GM12878 (cell line): ENCODE measurements around the gene YTHDF1. TPM values are rescaled to one million over a fixed set of nuclear protein-coding genes. Genes with fewer than 3 reads are reported as not detected.

Source experiments
- ATAC-seq: fragments of 200-7000 bp; cut with Tn5 transposase; 3 replicates; pipeline ENCODE4 v1.9.1; 2020; ENCODE audit warnings: mild to moderate bottlenecking, moderate library complexity
- BruUV-seq: library from RNA; stranded (reverse); fragments of 400-500 nt; replicated peaks from 2 replicates; lab custom pipeline; 2021; lab: Mats Ljungman, UMichigan
- CTCF ChIA-PET: fragments of 300-600 bp; sonication (Branson Sonifier 250); formaldehyde crosslinking; extraction: SDS; loops from one replicate; lab custom pipeline; 2021; ENCODE audit warnings: inconsistent platforms; lab: Yijun Ruan, JAX
- POLR2A ChIA-PET: fragments of 350-600 bp; formaldehyde crosslinking; extraction: SDS; loops from one replicate; lab custom pipeline; 2021; ENCODE audit warnings: inconsistent platforms; lab: Charles Lee
- RAD21 ChIA-PET: fragments of 300-600 bp; sonication (Branson Sonifier 250); formaldehyde crosslinking; loops from one replicate; lab custom pipeline; 2023; ENCODE audit warnings: antibody characterized with exemption; ENCODE audit not compliant: unreplicated experiment; lab: Charles Lee
- SMC1A ChIA-PET: fragments of 300-600 bp; sonication (Branson Sonifier 250); formaldehyde crosslinking; loops from one replicate; lab custom pipeline; 2023; ENCODE audit not compliant: unreplicated experiment, uncharacterized antibody; lab: Charles Lee
- DNase-seq: peaks from one replicate; pipeline ENCODE4 v3.0.0-alpha.2; 2011; ENCODE audit warnings: low read depth, low spot score
- FAIRE-seq: peaks from 3 replicates; lab custom pipeline; 2011; peaks lifted over from hg19 to GRCh38; lab: Jason Lieb, UNC
- H2AFZ ChIP-seq: 2 replicates; pipeline ENCODE4 v1.6.0; 2011; ENCODE audit warnings: low read depth, low read length, control low read depth; ENCODE audit not compliant: control insufficient read depth
- H3K27ac ChIP-seq: 2 replicates; pipeline ENCODE4 v1.5.1; 2011; ENCODE audit warnings: control low read depth; ENCODE audit not compliant: control insufficient read depth, insufficient read depth
- H3K27me3 ChIP-seq, 2 experiments: replicated peaks in 1 of 2; 2 replicates each; pipeline versions ENCODE4 v1.6.0 to v1.6.1; 2011; ENCODE audit warnings: low read length in 1 of 2; ENCODE audit not compliant: control insufficient read depth in 2 of 2, insufficient read depth in 2 of 2
- H3K36me3 ChIP-seq, 2 experiments: 2 replicates each; pipeline ENCODE4 v1.5.1; 2011; ENCODE audit warnings: low read length in 1 of 2; ENCODE audit not compliant: control insufficient read depth in 2 of 2, insufficient read depth in 2 of 2
- H3K4me1 ChIP-seq: 2 replicates; pipeline ENCODE4 v1.6.1; 2011; ENCODE audit warnings: mild to moderate bottlenecking, low read length, moderate library complexity, mixed read lengths; ENCODE audit not compliant: control insufficient read depth, insufficient read depth
- H3K4me2 ChIP-seq: 2 replicates; pipeline ENCODE4 v1.6.0; 2011; ENCODE audit warnings: control low read depth; ENCODE audit not compliant: control insufficient read depth, insufficient read depth
- H3K4me3 ChIP-seq: fragments of 200-600 bp; sonication (generic); 2 replicates; pipeline ENCODE4 v1.5.1; 2016
- H3K79me2 ChIP-seq: 2 replicates; pipeline ENCODE4 v1.6.0; 2011; ENCODE audit warnings: low read length; ENCODE audit not compliant: control insufficient read depth, insufficient read depth
- H3K9ac ChIP-seq: 2 replicates; pipeline ENCODE4 v1.8.0; 2011; ENCODE audit warnings: low read length, control low read depth, mixed read lengths; ENCODE audit not compliant: control insufficient read depth, insufficient read depth
- H3K9me3 ChIP-seq: replicated peaks from 3 replicates; pipeline ENCODE4 v1.5.1; 2011; ENCODE audit warnings: mild to moderate bottlenecking, low read length; ENCODE audit not compliant: control insufficient read depth, insufficient read depth
- H4K20me1 ChIP-seq: 2 replicates; pipeline ENCODE4 v1.6.0; 2011; ENCODE audit not compliant: control insufficient read depth, insufficient read depth
- BCL11A ChIP-seq: IDR thresholded peaks from 2 replicates; pipeline ENCODE4 v1.6.1; 2011; ENCODE audit warnings: low read depth, low read length
- JUNB ChIP-seq: IDR thresholded peaks from 2 replicates; pipeline ENCODE4 v1.6.1; 2016; ENCODE audit warnings: antibody characterized with exemption, mild to moderate bottlenecking
- KDM1A ChIP-seq: fragments of 200-600 bp; sonication (generic); IDR thresholded peaks from 2 replicates; pipeline ENCODE4 v1.6.1; 2016; ENCODE audit warnings: borderline replicate concordance
- NFYB ChIP-seq: IDR thresholded peaks from 2 replicates; pipeline ENCODE4 v1.6.1; 2011; ENCODE audit warnings: low read depth, mild to moderate bottlenecking, low read length, improper control_type of control experiment, moderate library complexity; ENCODE audit not compliant: insufficient read depth
- POLR2AphosphoS2 ChIP-seq: IDR thresholded peaks from 2 replicates; pipeline ENCODE4 v1.6.1; 2011; ENCODE audit warnings: low read depth, mild to moderate bottlenecking, low read length, improper control_type of control experiment, moderate library complexity
- STAT1 ChIP-seq: fragments of 450-650 bp; conservative IDR thresholded peaks from 2 replicates; pipeline ENCODE4 v1.6.1; 2014; ENCODE audit warnings: antibody characterized with exemption, mild to moderate bottlenecking
- TARDBP ChIP-seq: IDR thresholded peaks from 2 replicates; pipeline ENCODE4 v1.6.1; 2016; ENCODE audit warnings: borderline replicate concordance
- ZNF384 ChIP-seq: IDR thresholded peaks from 2 replicates; pipeline ENCODE4 v1.6.1; 2012; ENCODE audit warnings: low read depth, mild to moderate bottlenecking, low read length, improper control_type of control experiment, borderline replicate concordance
- WGBS: methylation state at CpG from one replicate; pipeline ENCODE4 v1.1.6; 2016; ENCODE audit warnings: low lambda C conversion rate; ENCODE audit not compliant: insufficient replicate concordance, insufficient coverage; ENCODE audit errors: missing lambda C conversion rate; 5-methylcytosine and 5-hydroxymethylcytosine counted together
- in situ Hi-C: fragments of 300-500 bp; cut with MboI; formaldehyde crosslinking; loops from 9 replicates; pipeline ENCODE4 v1.14.3; 2018; ENCODE audit warnings: mixed read lengths
- intact Hi-C: fragments of 100-400 bp; cut with micrococcal nuclease; formaldehyde crosslinking; loops from one replicate; pipeline ENCODE4 v1.14.2; 2022; ENCODE audit not compliant: unreplicated experiment
- polyA plus RNA-seq, 11 experiments: library from polyadenylated mRNA; depleted of rRNA in 4 of 11; unstranded in 6 of 11; stranded (reverse) in 5 of 11; fragments of >200 nt; fragmentation: Nextera tagmentation in 4 of 11; fragmentation: Illumina TruSeq in 1 of 11; extraction: Ambion mirVana in 4 of 11; extraction: Trizol in 1 of 11; gene quantifications; 1 replicate in 1 of 11; 2 replicates in 10 of 11; pipeline versions ENCODE4 v1.2.1 to v1.2.3, GENCODE V29; 2011 to 2016; ENCODE audit warnings: inconsistent platforms in 2 of 11, missing spikeins in 2 of 11, low read depth in 1 of 11
- total RNA-seq, 4 experiments: library from RNA; depleted of rRNA in 3 of 4; stranded (reverse); fragments of >200 nt in 3 of 4; fragmentation: Illumina TruSeq in 1 of 4; extraction: Trizol in 1 of 4; gene quantifications; 2 replicates each; pipeline versions ENCODE4 v1.2.1 to v1.2.3, GENCODE V29; 2013 to 2021
- TF ChIP-seq, protein P1 (sequence below): fragments of 450-650 bp; IDR thresholded peaks from 2 replicates; pipeline ENCODE4 v1.6.1; 2017; ENCODE audit warnings: borderline replicate concordance
- TF ChIP-seq, protein P2 (sequence below): fragments of 450-650 bp; formaldehyde crosslinking; IDR thresholded peaks from 2 replicates; pipeline ENCODE4 v1.4.0; 2020; ENCODE audit warnings: mild to moderate bottlenecking, moderate library complexity
- TF ChIP-seq, protein P3 (sequence below): fragments of 450-650 bp; conservative IDR thresholded peaks from 2 replicates; pipeline ENCODE4 v1.6.1; 2017; ENCODE audit warnings: mild to moderate bottlenecking, moderate library complexity
- TF ChIP-seq, protein P4 (sequence below): fragments of 450-650 bp; IDR thresholded peaks from 2 replicates; pipeline ENCODE4 v1.6.1; 2016; ENCODE audit warnings: mild to moderate bottlenecking

YTHDF1 gene
- total and polyA plus RNA-seq, 10 of the 15 experiments (the other 5 are each of a cell fraction or from before 2014, with no cell fraction given), result 4.6 to 37.8 (median 20.5) TPM

- TF ChIP-seq ZNF384 (no peak), TARDBP (no peak), POLR2AphosphoS2 (no peak), KDM1A (no peak)
- TF ChIP-seq, all 136 proteins: peak for 0
Observed at GRCh38 chr20:63149531-63150192, 66.3 kb downstream of the YTHDF1 start (continued).

DNA sequence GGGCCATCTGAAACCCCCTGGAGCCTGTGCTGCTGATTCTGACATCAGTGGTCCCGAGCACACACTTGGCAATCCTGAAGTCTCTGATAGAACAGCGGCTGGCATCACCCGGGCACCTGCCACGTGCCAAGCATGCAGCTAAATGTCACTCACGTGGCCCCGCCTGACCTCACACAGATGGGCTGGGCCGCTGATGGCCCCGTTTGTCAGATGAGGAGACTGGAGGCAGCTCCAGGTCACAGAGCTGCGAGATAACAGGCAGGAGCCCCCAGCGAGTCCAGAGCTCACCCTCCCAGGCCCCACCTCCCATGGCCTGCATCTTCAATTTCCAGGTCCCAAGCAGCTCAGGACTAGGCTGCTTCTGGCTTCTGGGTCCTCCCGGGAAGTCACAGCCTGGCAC lies 67.2 kb downstream of the YTHDF1 start:
- no peak for ATAC-seq
- Histone ChIP-seq H3K4me3 (no peak overlapping the region), H3K79me2 (no peaks in the 10 kb centered on the region), H3K36me3 (no peaks in the 10 kb centered on the region), H3K9me3 (no peaks in the 10 kb centered on the region; the same call in none of the 3 replicates), H2AFZ (no peak overlapping the region), H3K27me3 (peaks cover 0 to 3% of the 10 kb centered on the region in 2 experiments; a peak in 2 of 4 replicates), H3K27ac (no peak overlapping the region), H3K4me2 (no peak overlapping the region), H4K20me1 (no peaks in the 10 kb centered on the region), H3K9ac (no peak overlapping the region), H3K4me1 (no peaks in the 10 kb centered on the region)
- no peak for FAIRE-seq
- BruUV-seq, result no TSS peak
- CTCF ChIA-PET, result no interaction called here
- intact Hi-C loops (no loop called here), in situ Hi-C loops (no loop called here)
- TF ChIP-seq JUNB, result no peak
- no peak for TF ChIP-seq NFYB
- TF ChIP-seq BCL11A, result no peak
- TF ChIP-seq, protein P1, sequence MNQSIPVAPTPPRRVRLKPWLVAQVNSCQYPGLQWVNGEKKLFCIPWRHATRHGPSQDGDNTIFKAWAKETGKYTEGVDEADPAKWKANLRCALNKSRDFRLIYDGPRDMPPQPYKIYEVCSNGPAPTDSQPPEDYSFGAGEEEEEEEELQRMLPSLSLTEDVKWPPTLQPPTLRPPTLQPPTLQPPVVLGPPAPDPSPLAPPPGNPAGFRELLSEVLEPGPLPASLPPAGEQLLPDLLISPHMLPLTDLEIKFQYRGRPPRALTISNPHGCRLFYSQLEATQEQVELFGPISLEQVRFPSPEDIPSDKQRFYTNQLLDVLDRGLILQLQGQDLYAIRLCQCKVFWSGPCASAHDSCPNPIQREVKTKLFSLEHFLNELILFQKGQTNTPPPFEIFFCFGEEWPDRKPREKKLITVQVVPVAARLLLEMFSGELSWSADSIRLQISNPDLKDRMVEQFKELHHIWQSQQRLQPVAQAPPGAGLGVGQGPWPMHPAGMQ, result no peak
- TF ChIP-seq, protein P2, sequence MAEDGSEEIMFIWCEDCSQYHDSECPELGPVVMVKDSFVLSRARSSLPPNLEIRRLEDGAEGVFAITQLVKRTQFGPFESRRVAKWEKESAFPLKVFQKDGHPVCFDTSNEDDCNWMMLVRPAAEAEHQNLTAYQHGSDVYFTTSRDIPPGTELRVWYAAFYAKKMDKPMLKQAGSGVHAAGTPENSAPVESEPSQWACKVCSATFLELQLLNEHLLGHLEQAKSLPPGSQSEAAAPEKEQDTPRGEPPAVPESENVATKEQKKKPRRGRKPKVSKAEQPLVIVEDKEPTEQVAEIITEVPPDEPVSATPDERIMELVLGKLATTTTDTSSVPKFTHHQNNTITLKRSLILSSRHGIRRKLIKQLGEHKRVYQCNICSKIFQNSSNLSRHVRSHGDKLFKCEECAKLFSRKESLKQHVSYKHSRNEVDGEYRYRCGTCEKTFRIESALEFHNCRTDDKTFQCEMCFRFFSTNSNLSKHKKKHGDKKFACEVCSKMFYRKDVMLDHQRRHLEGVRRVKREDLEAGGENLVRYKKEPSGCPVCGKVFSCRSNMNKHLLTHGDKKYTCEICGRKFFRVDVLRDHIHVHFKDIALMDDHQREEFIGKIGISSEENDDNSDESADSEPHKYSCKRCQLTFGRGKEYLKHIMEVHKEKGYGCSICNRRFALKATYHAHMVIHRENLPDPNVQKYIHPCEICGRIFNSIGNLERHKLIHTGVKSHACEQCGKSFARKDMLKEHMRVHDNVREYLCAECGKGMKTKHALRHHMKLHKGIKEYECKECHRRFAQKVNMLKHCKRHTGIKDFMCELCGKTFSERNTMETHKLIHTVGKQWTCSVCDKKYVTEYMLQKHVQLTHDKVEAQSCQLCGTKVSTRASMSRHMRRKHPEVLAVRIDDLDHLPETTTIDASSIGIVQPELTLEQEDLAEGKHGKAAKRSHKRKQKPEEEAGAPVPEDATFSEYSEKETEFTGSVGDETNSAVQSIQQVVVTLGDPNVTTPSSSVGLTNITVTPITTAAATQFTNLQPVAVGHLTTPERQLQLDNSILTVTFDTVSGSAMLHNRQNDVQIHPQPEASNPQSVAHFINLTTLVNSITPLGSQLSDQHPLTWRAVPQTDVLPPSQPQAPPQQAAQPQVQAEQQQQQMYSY (CRISPR knock-in tag), result no peak
- TF ChIP-seq, protein P3, sequence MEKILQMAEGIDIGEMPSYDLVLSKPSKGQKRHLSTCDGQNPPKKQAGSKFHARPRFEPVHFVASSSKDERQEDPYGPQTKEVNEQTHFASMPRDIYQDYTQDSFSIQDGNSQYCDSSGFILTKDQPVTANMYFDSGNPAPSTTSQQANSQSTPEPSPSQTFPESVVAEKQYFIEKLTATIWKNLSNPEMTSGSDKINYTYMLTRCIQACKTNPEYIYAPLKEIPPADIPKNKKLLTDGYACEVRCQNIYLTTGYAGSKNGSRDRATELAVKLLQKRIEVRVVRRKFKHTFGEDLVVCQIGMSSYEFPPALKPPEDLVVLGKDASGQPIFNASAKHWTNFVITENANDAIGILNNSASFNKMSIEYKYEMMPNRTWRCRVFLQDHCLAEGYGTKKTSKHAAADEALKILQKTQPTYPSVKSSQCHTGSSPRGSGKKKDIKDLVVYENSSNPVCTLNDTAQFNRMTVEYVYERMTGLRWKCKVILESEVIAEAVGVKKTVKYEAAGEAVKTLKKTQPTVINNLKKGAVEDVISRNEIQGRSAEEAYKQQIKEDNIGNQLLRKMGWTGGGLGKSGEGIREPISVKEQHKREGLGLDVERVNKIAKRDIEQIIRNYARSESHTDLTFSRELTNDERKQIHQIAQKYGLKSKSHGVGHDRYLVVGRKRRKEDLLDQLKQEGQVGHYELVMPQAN, result no peak
- no peak for TF ChIP-seq STAT1
- TF ChIP-seq, protein P4, sequence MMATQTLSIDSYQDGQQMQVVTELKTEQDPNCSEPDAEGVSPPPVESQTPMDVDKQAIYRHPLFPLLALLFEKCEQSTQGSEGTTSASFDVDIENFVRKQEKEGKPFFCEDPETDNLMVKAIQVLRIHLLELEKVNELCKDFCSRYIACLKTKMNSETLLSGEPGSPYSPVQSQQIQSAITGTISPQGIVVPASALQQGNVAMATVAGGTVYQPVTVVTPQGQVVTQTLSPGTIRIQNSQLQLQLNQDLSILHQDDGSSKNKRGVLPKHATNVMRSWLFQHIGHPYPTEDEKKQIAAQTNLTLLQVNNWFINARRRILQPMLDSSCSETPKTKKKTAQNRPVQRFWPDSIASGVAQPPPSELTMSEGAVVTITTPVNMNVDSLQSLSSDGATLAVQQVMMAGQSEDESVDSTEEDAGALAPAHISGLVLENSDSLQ, result no peak
- RAD21 ChIA-PET, result no interaction called here
- SMC1A ChIA-PET, result no interaction called here
- DNase-seq, result no peak
- 49% methylated on average over 11 of the region's 11 CpGs for WGBS
- POLR2A ChIA-PET, result no interaction called here
